ENCODE measurements around the gene MCF2L2. TPM values are rescaled to one million over a fixed set of nuclear protein-coding genes. Genes with fewer than 3 reads are reported as not detected.

The MCF2L2 gene
- total and polyA plus RNA-seq, 2 experiments from 2014 or later, result 6.7 to 14.6 TPM

- DNase-seq (ENCODE audit: low spot score), result no peak
- H3K36me3 Mint-ChIP-seq (ENCODE audit: low read depth), result no peaks in the 10 kb centered on the region
- Histone ChIP-seq H3K4me3 (no peak overlapping the region), H4K20me1 (replicated peaks; ENCODE audit: insufficient read depth) (no peaks in the 10 kb centered on the region), H3K27me3 (ENCODE audit: insufficient read depth) (no peaks in the 10 kb centered on the region), H2AFZ (no peak overlapping the region), H3K4me1 (ENCODE audit: insufficient read depth) (no peaks in the 10 kb centered on the region), H3K79me2 (replicated peaks; ENCODE audit: insufficient read depth) (no peaks in the 10 kb centered on the region), H3F3A (replicated peaks; ENCODE audit: low read depth) (no peaks in the 10 kb centered on the region), H3K27ac (ENCODE audit: low read depth) (no peak overlapping the region), H3K4me2 (no peak overlapping the region), H3K36me3 (ENCODE audit: insufficient read depth) (no peaks in the 10 kb centered on the region), H3K9me2 (ENCODE audit: insufficient read depth) (no peaks in the 10 kb centered on the region)
- no peak overlapping the region for H3K27ac Mint-ChIP-seq
- no peak for ATAC-seq
- H3K9me3 Mint-ChIP-seq, result no peaks in the 10 kb centered on the region
- H3K4me1 Mint-ChIP-seq, result no peaks in the 10 kb centered on the region; the same call in 2 of the 3 replicates
- H3K4me3 Mint-ChIP-seq, result no peak overlapping the region
- no peaks in the 10 kb centered on the region for H3K27me3 Mint-ChIP-seq (ENCODE audit: insufficient read depth, low read depth, poor library complexity)
- no peak for TF ChIP-seq REST (IDR thresholded peaks at IDR 0.05; ENCODE audit: unreplicated experiment)
- TF ChIP-seq ZNF462 (CRISPR knock-in tag; IDR thresholded peaks at IDR 0.05), result no peak
- no peak for TF ChIP-seq CREB1 (CRISPR knock-in tag; IDR thresholded peaks at IDR 0.05; ENCODE audit: low read depth)
- no peak for TF ChIP-seq ZNF114 (CRISPR knock-in tag; IDR thresholded peaks at IDR 0.05)
- no peak for TF ChIP-seq NANOG (IDR thresholded peaks at IDR 0.05; ENCODE audit: borderline replicate concordance)
- TF ChIP-seq ZNF331 (CRISPR knock-in tag; IDR thresholded peaks at IDR 0.05; ENCODE audit: low read depth), result no peak
- TF ChIP-seq EZH2 (IDR thresholded peaks at IDR 0.05; ENCODE audit: low read depth, unreplicated experiment), result no peak
- no peak for TF ChIP-seq POLR2AphosphoS5 (IDR thresholded peaks at IDR 0.05; ENCODE audit: low read depth)
- TF ChIP-seq EZH2phosphoT487 (IDR thresholded peaks at IDR 0.05; ENCODE audit: unreplicated experiment), result no peak
- no peak for TF ChIP-seq CTCF (conservative IDR thresholded peaks at IDR 0.05; ENCODE audit: low read depth in 2 of 2)
- TF ChIP-seq JUNB (IDR thresholded peaks at IDR 0.05; ENCODE audit: unreplicated experiment), result no peak
- TF ChIP-seq ETS1 (IDR thresholded peaks at IDR 0.05), result no peak
- no peak for TF ChIP-seq STAT1 (IDR thresholded peaks at IDR 0.05; ENCODE audit: unreplicated experiment)
Measured at GRCh38 chr3:183275418-183275817, 153.0 kb downstream of the MCF2L2 start.

All from GM23338 (cell line).